Measurements from ENCODE around the gene ANKRD53.

The ANKRD53 gene

GRCh38 chr2:70977605-70978205, 725 bp upstream of the ANKRD53 start:
- TF ChIP-seq, protein P1, sequence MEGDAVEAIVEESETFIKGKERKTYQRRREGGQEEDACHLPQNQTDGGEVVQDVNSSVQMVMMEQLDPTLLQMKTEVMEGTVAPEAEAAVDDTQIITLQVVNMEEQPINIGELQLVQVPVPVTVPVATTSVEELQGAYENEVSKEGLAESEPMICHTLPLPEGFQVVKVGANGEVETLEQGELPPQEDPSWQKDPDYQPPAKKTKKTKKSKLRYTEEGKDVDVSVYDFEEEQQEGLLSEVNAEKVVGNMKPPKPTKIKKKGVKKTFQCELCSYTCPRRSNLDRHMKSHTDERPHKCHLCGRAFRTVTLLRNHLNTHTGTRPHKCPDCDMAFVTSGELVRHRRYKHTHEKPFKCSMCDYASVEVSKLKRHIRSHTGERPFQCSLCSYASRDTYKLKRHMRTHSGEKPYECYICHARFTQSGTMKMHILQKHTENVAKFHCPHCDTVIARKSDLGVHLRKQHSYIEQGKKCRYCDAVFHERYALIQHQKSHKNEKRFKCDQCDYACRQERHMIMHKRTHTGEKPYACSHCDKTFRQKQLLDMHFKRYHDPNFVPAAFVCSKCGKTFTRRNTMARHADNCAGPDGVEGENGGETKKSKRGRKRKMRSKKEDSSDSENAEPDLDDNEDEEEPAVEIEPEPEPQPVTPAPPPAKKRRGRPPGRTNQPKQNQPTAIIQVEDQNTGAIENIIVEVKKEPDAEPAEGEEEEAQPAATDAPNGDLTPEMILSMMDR (IDR thresholded peaks at IDR 0.05; ENCODE audit: extremely low read depth, insufficient read depth, missing control alignments): no peak
- in situ Hi-C loops (cut with MboI; ENCODE audit: low pct_unique_long_range_greater_than_20kb, low sequenced_read_pairs, unreplicated experiment): no loop called here
- DNase-seq (ENCODE audit: low spot score): no peak

- TF ChIP-seq, protein P1 (IDR thresholded peaks at IDR 0.05; ENCODE audit: extremely low read depth, insufficient read depth, missing control alignments): no peak
- DNase-seq (ENCODE audit: low spot score): no peak
- in situ Hi-C loops (cut with MboI; ENCODE audit: low pct_unique_long_range_greater_than_20kb, low sequenced_read_pairs, unreplicated experiment): no loop called here
Observed at GRCh38 chr2:70979180-70979488, 704 bp downstream of the ANKRD53 start.

DNA sequence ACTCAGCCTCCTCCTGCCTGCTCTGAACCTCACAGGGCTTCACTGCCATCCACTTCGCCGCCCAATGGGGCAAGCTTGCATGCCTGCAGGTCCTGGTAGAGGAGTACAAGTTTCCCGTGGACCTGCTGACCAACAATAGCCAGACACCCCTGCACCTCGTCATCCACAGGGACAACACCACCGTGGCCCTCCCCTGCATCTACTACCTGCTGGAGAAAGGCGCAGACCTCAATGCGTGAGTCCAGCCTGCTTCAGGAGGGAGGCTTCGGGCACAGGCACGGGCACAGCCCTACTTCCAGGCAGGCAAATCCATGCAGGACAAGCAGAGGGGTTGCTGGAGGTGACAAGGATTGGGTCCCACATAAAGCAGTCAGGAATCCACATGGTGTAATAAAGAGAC, 1.2 kb downstream of the ANKRD53 start:
- DNase-seq (ENCODE audit: low spot score): no peak
- TF ChIP-seq, protein P1 (IDR thresholded peaks at IDR 0.05; ENCODE audit: extremely low read depth, insufficient read depth, missing control alignments): no peak
- in situ Hi-C loops (cut with MboI; ENCODE audit: low pct_unique_long_range_greater_than_20kb, low sequenced_read_pairs, unreplicated experiment): no loop called here

GRCh38 chr2:70981421-70981820, 3.0 kb downstream of the ANKRD53 start:
- in situ Hi-C loops (cut with MboI; ENCODE audit: low pct_unique_long_range_greater_than_20kb, low sequenced_read_pairs, unreplicated experiment): no loop called here
- TF ChIP-seq, protein P1 (IDR thresholded peaks at IDR 0.05; ENCODE audit: extremely low read depth, insufficient read depth, missing control alignments): no peak
- no peak for DNase-seq (ENCODE audit: low spot score)

DNA sequence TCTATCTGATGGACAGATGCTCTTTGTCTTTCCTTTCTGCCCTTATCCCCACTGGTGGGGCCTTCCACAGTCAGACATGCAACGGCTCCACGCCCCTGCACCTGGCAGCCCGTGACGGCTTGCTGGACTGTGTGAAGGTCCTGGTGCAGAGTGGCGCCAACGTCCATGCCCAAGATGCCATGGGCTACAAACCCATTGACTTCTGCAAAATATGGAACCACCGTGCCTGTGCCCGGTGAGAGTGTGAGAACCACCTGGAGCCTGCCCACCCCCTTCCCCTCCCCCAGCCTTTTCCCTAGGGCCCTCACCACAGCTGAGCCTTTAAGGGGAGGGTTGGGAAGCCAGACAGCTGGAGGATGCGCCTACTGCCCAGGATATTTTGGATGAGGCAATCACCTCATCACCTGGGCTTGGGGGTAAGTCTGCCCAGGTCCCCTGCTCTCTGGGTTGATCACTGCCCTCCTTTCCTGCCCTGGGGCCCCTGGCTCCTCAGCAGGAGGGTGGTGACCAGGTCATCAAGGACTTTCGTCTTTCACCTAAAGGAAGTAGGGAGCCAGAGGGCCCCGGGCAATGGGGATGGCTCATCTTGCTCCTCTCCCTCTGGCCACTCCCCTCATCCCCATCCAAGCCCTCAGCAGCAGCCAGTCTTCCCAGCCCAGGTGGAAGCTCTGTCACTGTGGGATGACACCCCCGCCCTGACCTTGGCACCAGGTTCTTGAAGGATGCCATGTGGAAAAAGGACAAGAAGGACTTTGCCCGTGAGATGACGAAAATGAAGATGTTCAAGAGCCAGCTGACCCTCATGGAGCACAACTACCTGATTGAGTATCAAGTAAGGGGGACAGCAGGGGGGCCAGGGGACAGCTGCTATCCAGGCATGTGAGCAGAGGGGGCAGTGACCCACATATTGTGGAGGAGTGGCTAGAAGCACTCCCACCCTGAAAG, 3.7 kb downstream of the ANKRD53 start:
- TF ChIP-seq, protein P1 (IDR thresholded peaks at IDR 0.05; ENCODE audit: extremely low read depth, insufficient read depth, missing control alignments): no peak
- in situ Hi-C loops (cut with MboI; ENCODE audit: low pct_unique_long_range_greater_than_20kb, low sequenced_read_pairs, unreplicated experiment): no loop called here
- DNase-seq (ENCODE audit: low spot score): no peak

GRCh38 chr2:70982971-70983370, 4.5 kb downstream of the ANKRD53 start:
- in situ Hi-C loops (cut with MboI; ENCODE audit: low pct_unique_long_range_greater_than_20kb, low sequenced_read_pairs, unreplicated experiment): no loop called here
- DNase-seq (ENCODE audit: low spot score): no peak
- TF ChIP-seq, protein P1 (IDR thresholded peaks at IDR 0.05; ENCODE audit: extremely low read depth, insufficient read depth, missing control alignments): no peak
